ENCODE data around the gene KXD1. TPM values are rescaled to one million over a fixed set of nuclear protein-coding genes. Genes with fewer than 3 reads are reported as not detected.

The KXD1 gene, protein sequence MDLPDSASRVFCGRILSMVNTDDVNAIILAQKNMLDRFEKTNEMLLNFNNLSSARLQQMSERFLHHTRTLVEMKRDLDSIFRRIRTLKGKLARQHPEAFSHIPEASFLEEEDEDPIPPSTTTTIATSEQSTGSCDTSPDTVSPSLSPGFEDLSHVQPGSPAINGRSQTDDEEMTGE
- total RNA-seq = 10 to 100 TPM; 51.3 to 85.9 TPM
- 100 to 1,000 TPM in 1 of 2 donors, 10 to 100 TPM in 1; 63.7 to 117 TPM for polyA plus RNA-seq
- long read RNA-seq, donor 1, transcript KXD1-205 (4 exons, 686 nt) = minor isoform, 5 of 238 reads
- long read RNA-seq, donor 1, transcript KXD1-201 (5 exons, 1,426 nt) = major isoform, 32 of 238 reads
- long read RNA-seq, donor 1, partial matches to known transcripts = 98 of 238 reads
- long read RNA-seq, donor 1, other reads (novel, unspliced or antisense) = 97 of 238 reads
- long read RNA-seq, donor 2, transcript KXD1-201 (5 exons, 1,426 nt) = major isoform, 8 of 106 reads
- long read RNA-seq, donor 2, partial matches to known transcripts = 67 of 106 reads
- long read RNA-seq, donor 2, other reads (novel, unspliced or antisense) = 29 of 106 reads
- long read RNA-seq, donor 3, transcript KXD1-201 (5 exons, 1,426 nt) = major isoform, 12 of 33 reads
- long read RNA-seq, donor 3, partial matches to known transcripts = 18 of 33 reads
- long read RNA-seq, donor 3, other reads (novel, unspliced or antisense) = 0 of 33 reads
- long read RNA-seq, donor 4, transcript KXD1-201 (5 exons, 1,426 nt) = major isoform, 13 of 16 reads
- long read RNA-seq, donor 4, partial matches to known transcripts = 0 of 16 reads
- long read RNA-seq, donor 4, other reads (novel, unspliced or antisense) = 0 of 16 reads
- long read RNA-seq, donor 5, transcript KXD1-201 (5 exons, 1,426 nt) = major isoform, 27 of 85 reads
- long read RNA-seq, donor 5, transcript KXD1-205 (4 exons, 686 nt) = minor isoform, 10 of 85 reads
- long read RNA-seq, donor 5, partial matches to known transcripts = 40 of 85 reads
- long read RNA-seq, donor 5, other reads (novel, unspliced or antisense) = 0 of 85 reads

GRCh38 chr19:18557411-18558201 lies at the start of gene KXD1:
KXD1 (plus strand) TSS chr19:18557870; CDS start chr19:18562057, 4,187 bp downstream.
- Histone ChIP-seq H3K4me3 (peak within 1 kb of the TSS; percentile 86), H3K27me3 (ENCODE audit: control insufficient read depth in 3 of 3, insufficient read depth in 3 of 3, low read length in 2 of 3) (no peaks in the 10 kb centered on the region), H3K27ac (ENCODE audit: low read depth in 1 of 2, low read length in 1 of 2) (peak within 1 kb of the TSS; percentile 85 to 96), H3K9me3 (ENCODE audit: control insufficient read depth in 4 of 4, insufficient read depth in 3 of 4, low read length in 3 of 4) (no peaks in the 10 kb centered on the region), H3K4me1 (ENCODE audit: control insufficient read depth in 5 of 5, insufficient read depth in 5 of 5, low read length in 5 of 5) (peaks cover 0 to 14% (median 0%) of the 10 kb centered on the region in 5 donors), H3K9ac (ENCODE audit: insufficient read depth in 1 of 2, low read length in 2 of 2) (peak within 1 kb of the TSS; percentile 65 to 87), H3K36me3 (ENCODE audit: control insufficient read depth in 4 of 4, insufficient read depth in 4 of 4, low read length in 4 of 4) (peaks cover 0 to 8% (median 2%) of the 10 kb centered on the region in 4 donors)
- ATAC-seq (ENCODE audit: insufficient read depth, low FRiP score) (peak; percentile 97), DNase-seq (peak; percentile 96 to 99 (median 97))
- WGBS, 2 donors = 0 to 2% methylated on average over 52 to 58 of the region's 58 CpGs
- TF ChIP-seq, protein P1, sequence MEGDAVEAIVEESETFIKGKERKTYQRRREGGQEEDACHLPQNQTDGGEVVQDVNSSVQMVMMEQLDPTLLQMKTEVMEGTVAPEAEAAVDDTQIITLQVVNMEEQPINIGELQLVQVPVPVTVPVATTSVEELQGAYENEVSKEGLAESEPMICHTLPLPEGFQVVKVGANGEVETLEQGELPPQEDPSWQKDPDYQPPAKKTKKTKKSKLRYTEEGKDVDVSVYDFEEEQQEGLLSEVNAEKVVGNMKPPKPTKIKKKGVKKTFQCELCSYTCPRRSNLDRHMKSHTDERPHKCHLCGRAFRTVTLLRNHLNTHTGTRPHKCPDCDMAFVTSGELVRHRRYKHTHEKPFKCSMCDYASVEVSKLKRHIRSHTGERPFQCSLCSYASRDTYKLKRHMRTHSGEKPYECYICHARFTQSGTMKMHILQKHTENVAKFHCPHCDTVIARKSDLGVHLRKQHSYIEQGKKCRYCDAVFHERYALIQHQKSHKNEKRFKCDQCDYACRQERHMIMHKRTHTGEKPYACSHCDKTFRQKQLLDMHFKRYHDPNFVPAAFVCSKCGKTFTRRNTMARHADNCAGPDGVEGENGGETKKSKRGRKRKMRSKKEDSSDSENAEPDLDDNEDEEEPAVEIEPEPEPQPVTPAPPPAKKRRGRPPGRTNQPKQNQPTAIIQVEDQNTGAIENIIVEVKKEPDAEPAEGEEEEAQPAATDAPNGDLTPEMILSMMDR (IDR thresholded peaks at IDR 0.05; ENCODE audit: control extremely low read depth, extremely low read depth) = no peak

DNA sequence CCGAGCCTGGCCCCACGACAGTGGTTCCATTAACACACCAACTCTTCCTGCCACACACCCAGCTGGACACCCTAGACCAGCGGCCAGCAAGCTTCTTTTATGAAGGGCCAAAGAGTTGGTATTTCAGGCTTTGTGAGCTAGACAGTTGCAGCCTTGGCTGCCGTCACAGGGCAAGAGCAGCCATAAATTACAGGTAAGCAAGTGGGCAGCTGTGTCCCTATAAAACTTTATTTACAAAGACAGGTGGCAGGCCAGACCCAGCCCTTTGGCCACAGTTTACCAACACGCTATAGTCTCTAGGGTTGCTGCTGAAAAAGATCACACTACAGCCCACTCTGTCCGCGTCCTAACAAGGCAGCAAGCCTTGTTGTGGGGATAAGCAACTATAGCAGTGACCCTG lies 49.1 kb upstream of the KXD1 start:
- H3K36me3 ChIP-seq (ENCODE audit: control insufficient read depth in 4 of 4, insufficient read depth in 4 of 4, low read length in 4 of 4) = no peaks in the 10 kb centered on the region
- TF ChIP-seq, protein P1 (IDR thresholded peaks at IDR 0.05; ENCODE audit: control extremely low read depth, extremely low read depth) = no peak
- peaks cover 0 to 52% (median 20%) of the 10 kb centered on the region in 5 donors for H3K4me1 ChIP-seq (ENCODE audit: control insufficient read depth in 5 of 5, insufficient read depth in 5 of 5, low read length in 5 of 5)
- ATAC-seq (ENCODE audit: insufficient read depth, low FRiP score) = no peak
- WGBS, 2 donors = 80 to 96% methylated on average over 7 of the region's 7 CpGs
- H3K27ac ChIP-seq (ENCODE audit: low read depth in 1 of 2, low read length in 1 of 2) = peak overlapping the region in 1 of 2 donors; percentile 13
- DNase-seq = no peak
- H3K9ac ChIP-seq (ENCODE audit: insufficient read depth in 1 of 2, low read length in 2 of 2) = no peak overlapping the region
- no peaks in the 10 kb centered on the region for H3K27me3 ChIP-seq (ENCODE audit: control insufficient read depth in 3 of 3, insufficient read depth in 3 of 3, low read length in 2 of 3)
- no peaks in the 10 kb centered on the region for H3K9me3 ChIP-seq (ENCODE audit: control insufficient read depth in 4 of 4, insufficient read depth in 3 of 4, low read length in 3 of 4)
- no peak overlapping the region for H3K4me3 ChIP-seq

- ATAC-seq (ENCODE audit: insufficient read depth, low FRiP score) = no peak
- H3K27ac ChIP-seq (ENCODE audit: low read depth in 1 of 2, low read length in 1 of 2) = no peak overlapping the region
- no peaks in the 10 kb centered on the region for H3K27me3 ChIP-seq (ENCODE audit: control insufficient read depth in 3 of 3, insufficient read depth in 3 of 3, low read length in 2 of 3)
- H3K9me3 ChIP-seq (ENCODE audit: control insufficient read depth in 4 of 4, insufficient read depth in 3 of 4, low read length in 3 of 4) = no peaks in the 10 kb centered on the region
- H3K4me3 ChIP-seq = no peak overlapping the region
- WGBS, 2 donors = 92 to 95% methylated on average over 8 of the region's 8 CpGs
- TF ChIP-seq, protein P1 (IDR thresholded peaks at IDR 0.05; ENCODE audit: control extremely low read depth, extremely low read depth) = no peak
- no peaks in the 10 kb centered on the region for H3K36me3 ChIP-seq (ENCODE audit: control insufficient read depth in 4 of 4, insufficient read depth in 4 of 4, low read length in 4 of 4)
- no peak for DNase-seq
- no peak overlapping the region for H3K9ac ChIP-seq (ENCODE audit: insufficient read depth in 1 of 2, low read length in 2 of 2)
- peaks cover 1 to 45% (median 18%) of the 10 kb centered on the region in 5 donors for H3K4me1 ChIP-seq (ENCODE audit: control insufficient read depth in 5 of 5, insufficient read depth in 5 of 5, low read length in 5 of 5)
Measured at GRCh38 chr19:18510216-18510615, 47.5 kb upstream of the KXD1 start.
